Fibroblast of skin of left quadriceps (primary cell): ENCODE results near the gene COMT.

Source experiments
- DNase-seq, 2 experiments: peaks; one replicate each; pipeline ENCODE4 v3.0.0-alpha.2; 2013; ENCODE audit warnings: low read depth in 2 of 2

The COMT gene

GRCh38 chr22:20011123-20011992, 69.8 kb downstream of the COMT start:
- DNase-seq = no peak

GRCh38 chr22:20011993-20012740, 70.6 kb downstream of the COMT start:
- no peak for DNase-seq

GRCh38 chr22:20012741-20013331, 71.3 kb downstream of the COMT start:
- DNase-seq = no peak

- peak in 1 of 2 experiments; percentile 16 for DNase-seq
These were observed 71.9 kb downstream of the COMT start for GRCh38 chr22:20013382-20013871.

GRCh38 chr22:20014526-20015186, 73.1 kb downstream of the COMT start:
- no peak for DNase-seq

GRCh38 chr22:20015187-20015625, 73.6 kb downstream of the COMT start:
- DNase-seq = no peak

- DNase-seq = no peak
These were observed 74.6 kb downstream of the COMT start for GRCh38 chr22:20015971-20016733.

- DNase-seq = peak; percentile 61 to 67
These were observed 75.4 kb downstream of the COMT start, which contains the start of gene ARVCF for GRCh38 chr22:20016734-20017621. ARVCF (minus strand) TSS chr22:20016823; CDS start chr22:19990794, 26,029 bp downstream.

GRCh38 chr22:20017622-20017958, 76.0 kb downstream of the COMT start:
- DNase-seq = no peak

GRCh38 chr22:20018001-20018400, 76.4 kb downstream of the COMT start:
- no peak for DNase-seq
